AG09309 (cell line): ENCODE measurements around the gene RSAD1.

Experiments
- DNase-seq: peaks from one replicate; pipeline ENCODE4 v3.0.0-alpha.2; 2010; ENCODE audit warnings: low read depth
- H3K4me3 ChIP-seq: 2 replicates; pipeline ENCODE4 v1.5.1; 2011; ENCODE audit warnings: mild to moderate bottlenecking, low read depth, low read length, moderate library complexity; ENCODE audit not compliant: control insufficient read depth
- CTCF ChIP-seq: IDR thresholded peaks from 2 replicates; pipeline ENCODE4 v1.5.1; 2011; ENCODE audit warnings: mild to moderate bottlenecking, low read depth, low read length, inconsistent platforms; ENCODE audit not compliant: insufficient read depth, control insufficient read depth; ENCODE audit errors: missing control alignments

The RSAD1 gene

GRCh38 chr17:50481648-50482047 lies 3.0 kb downstream of the RSAD1 start:
- no peak for TF ChIP-seq CTCF
- H3K4me3 ChIP-seq: no peak overlapping the region
- DNase-seq: no peak

- no peak for TF ChIP-seq CTCF
- no peak overlapping the region for H3K4me3 ChIP-seq
- DNase-seq: no peak
Measured at GRCh38 chr17:50482110-50482509, 3.5 kb downstream of the RSAD1 start.

- TF ChIP-seq CTCF: peak; percentile 90
- H3K4me3 ChIP-seq: no peak overlapping the region
- DNase-seq: peak; percentile 90
Measured at GRCh38 chr17:50482516-50482915, 3.9 kb downstream of the RSAD1 start.

GRCh38 chr17:50483266-50483665 lies 4.6 kb downstream of the RSAD1 start:
- TF ChIP-seq CTCF: no peak
- no peak for DNase-seq
- no peak overlapping the region for H3K4me3 ChIP-seq

GRCh38 chr17:50484386-50485155 lies 5.9 kb downstream of the RSAD1 start:
- no peak for DNase-seq
- TF ChIP-seq CTCF: no peak
- no peak overlapping the region for H3K4me3 ChIP-seq

GRCh38 chr17:50487213-50488096 lies 8.8 kb downstream of the RSAD1 start:
- H3K4me3 ChIP-seq: no peak overlapping the region
- no peak for TF ChIP-seq CTCF
- DNase-seq: no peak
